HCT116 (cell line): Measurements from ENCODE around the gene PPP1R12C. TPM values are rescaled to one million over a fixed set of nuclear protein-coding genes. Genes with fewer than 3 reads are reported as not detected.

Source experiments
- ATAC-seq: fragments of 200-7000 bp; cut with Tn5 transposase; 2 replicates; pipeline ENCODE4 v1.9.1; 2020; ENCODE audit warnings: mild to moderate bottlenecking, moderate library complexity
- BruUV-seq: library from RNA; stranded (reverse); fragments of 400-500 nt; replicated peaks from 2 replicates; lab custom pipeline; 2021; lab: Mats Ljungman, UMichigan
- CTCF ChIA-PET: fragments of 300-600 bp; sonication (Branson Sonifier 250); formaldehyde crosslinking; loops from one replicate; lab custom pipeline; 2021; ENCODE audit warnings: antibody characterized with exemption; lab: Charles Lee
- POLR2A ChIA-PET: fragments of 300-600, 350-600 bp; sonication (Branson Sonifier 250); formaldehyde crosslinking; loops from one replicate; lab custom pipeline; 2021; ENCODE audit warnings: antibody characterized with exemption; lab: Charles Lee
- RAD21 ChIA-PET, 2 experiments: fragments of 300-600 bp; sonication (Branson Sonifier 250); formaldehyde crosslinking; loops; one replicate each; lab custom pipeline; 2023; ENCODE audit warnings: low total read pairs in 2 of 2; ENCODE audit not compliant: uncharacterized antibody in 2 of 2, unreplicated experiment in 2 of 2, low non-redundant PET in 1 of 2; lab: Charles Lee
- DNase-seq: peaks from one replicate; pipeline ENCODE4 v3.0.0-alpha.2; 2010; ENCODE audit warnings: low read depth, low spot score
- H2AFZ ChIP-seq: fragments of 200-600 bp; shearing (Covaris generic), sonication (generic); 2 replicates; pipeline ENCODE4 v1.6.1; 2017; ENCODE audit warnings: low read depth, mixed run types, mixed read lengths, antibody characterized with exemption, low read length; ENCODE audit not compliant: poor library complexity, severe bottlenecking
- H3K27ac ChIP-seq: 2 replicates; pipeline ENCODE4 v1.5.1; 2012; ENCODE audit warnings: low read depth, low read length
- H3K27me3 ChIP-seq: fragments of 200-600 bp; sonication (generic); 2 replicates; pipeline ENCODE4 v1.6.1; 2016; ENCODE audit warnings: mixed run types, low read length, mixed read lengths; ENCODE audit not compliant: insufficient read depth
- H3K36me3 ChIP-seq, 2 experiments: fragments of 200-500 bp in 1 of 2; fragments of 200-600 bp in 1 of 2; sonication (Bioruptor generic) in 1 of 2; sonication (generic) in 1 of 2; 2 replicates each; pipeline versions ENCODE4 v1.5.1 to v1.6.1; 2014 to 2016; ENCODE audit warnings: low read length in 2 of 2, inconsistent platforms in 1 of 2, mixed read lengths in 1 of 2, mixed run types in 1 of 2; ENCODE audit not compliant: insufficient read depth in 2 of 2, control insufficient read depth in 1 of 2
- H3K4me1 ChIP-seq, 2 experiments: fragments of 200-600 bp in 1 of 2; sonication (generic) in 1 of 2; 2 replicates each; pipeline versions ENCODE4 v1.5.1 to v1.6.1; 2012 to 2017; ENCODE audit warnings: low read length in 2 of 2, inconsistent platforms in 1 of 2, mild to moderate bottlenecking in 1 of 2, mixed read lengths in 1 of 2, mixed run types in 1 of 2, moderate library complexity in 1 of 2; ENCODE audit not compliant: insufficient read depth in 2 of 2, control insufficient read depth in 1 of 2
- H3K4me2 ChIP-seq: fragments of 200-600 bp; sonication (generic); 2 replicates; pipeline ENCODE4 v1.6.1; 2017; ENCODE audit warnings: mixed run types, low read length, mixed read lengths
- H3K4me3 ChIP-seq, 2 experiments: fragments of 200-600 bp in 1 of 2; sonication (generic) in 1 of 2; replicated peaks in 1 of 2; 2 replicates each; pipeline ENCODE4 v1.5.1; 2011 to 2016; ENCODE audit warnings: low read length in 2 of 2, control low read depth in 1 of 2, low read depth in 1 of 2, mild to moderate bottlenecking in 1 of 2, mixed read lengths in 1 of 2, mixed run types in 1 of 2
- H3K79me2 ChIP-seq: fragments of 200-600 bp; sonication (generic); 2 replicates; pipeline ENCODE4 v1.6.1; 2017; ENCODE audit warnings: mild to moderate bottlenecking, mixed run types, low read length, moderate library complexity, mixed read lengths; ENCODE audit not compliant: insufficient read depth
- H3K9ac ChIP-seq: fragments of 200-600 bp; sonication (generic); 2 replicates; pipeline ENCODE4 v1.6.1; 2016; ENCODE audit warnings: low read length, mixed read lengths
- H3K9me2 ChIP-seq: fragments of 200-600 bp; sonication (generic), shearing (Covaris generic); 2 replicates; pipeline ENCODE4 v1.6.1; 2017; ENCODE audit warnings: mixed run types, mild to moderate bottlenecking, moderate library complexity; ENCODE audit not compliant: insufficient read depth
- H3K9me3 ChIP-seq, 2 experiments: fragments of 200-500 bp in 1 of 2; fragments of 200-600 bp in 1 of 2; sonication (Bioruptor generic) in 1 of 2; sonication (generic) in 1 of 2; 2 replicates each; pipeline ENCODE4 v1.6.1; 2014 to 2017; ENCODE audit warnings: low read length in 2 of 2, mixed read lengths in 2 of 2, inconsistent platforms in 1 of 2, low read depth in 1 of 2, mild to moderate bottlenecking in 1 of 2, mixed run types in 1 of 2, moderate library complexity in 1 of 2; ENCODE audit not compliant: control insufficient read depth in 1 of 2, insufficient read depth in 1 of 2
- H4K20me1 ChIP-seq: fragments of 200-600 bp; sonication (generic), shearing (Covaris generic); 2 replicates; pipeline ENCODE4 v1.6.1; 2017; ENCODE audit warnings: mixed run types, mild to moderate bottlenecking, moderate library complexity; ENCODE audit not compliant: insufficient read depth
- CEBPB ChIP-seq: IDR thresholded peaks from 2 replicates; pipeline ENCODE4 v1.6.1; 2012; ENCODE audit warnings: low read depth
- CTCF ChIP-seq, 3 experiments: fragments of 200-600 bp in 1 of 3; sonication (generic) in 1 of 3; IDR thresholded peaks in 2 of 3; conservative IDR thresholded peaks in 1 of 3; 2 replicates each; pipeline ENCODE4 v1.5.1; 2012 to 2017; ENCODE audit warnings: low read depth in 2 of 3, low read length in 2 of 3, antibody characterized with exemption in 1 of 3, borderline replicate concordance in 1 of 3, control low read depth in 1 of 3, mild to moderate bottlenecking in 1 of 3, mixed read lengths in 1 of 3, mixed run types in 1 of 3, moderate library complexity in 1 of 3; ENCODE audit not compliant: insufficient read depth in 1 of 3
- POLR2A ChIP-seq: IDR thresholded peaks from 2 replicates; pipeline ENCODE4 v1.7.0; 2011; ENCODE audit warnings: borderline replicate concordance; ENCODE audit not compliant: insufficient read depth, insufficient read length; ENCODE audit errors: extremely low read depth
- POLR2AphosphoS5 ChIP-seq: IDR thresholded peaks from 2 replicates; pipeline ENCODE4 v1.6.1; 2011; ENCODE audit warnings: mild to moderate bottlenecking, low read depth, low read length, moderate library complexity
- RAD21 ChIP-seq: IDR thresholded peaks from 2 replicates; pipeline ENCODE4 v1.6.1; 2012; ENCODE audit warnings: low read depth, mild to moderate bottlenecking
- SIN3A ChIP-seq: IDR thresholded peaks from 2 replicates; pipeline ENCODE4 v1.6.1; 2012; ENCODE audit warnings: low read depth
- YY1 ChIP-seq: IDR thresholded peaks from 2 replicates; pipeline ENCODE4 v1.6.1; 2011; ENCODE audit warnings: low read length, low read depth, moderate library complexity, mild to moderate bottlenecking; ENCODE audit not compliant: insufficient replicate concordance; ENCODE audit errors: extremely low read depth
- intact Hi-C: fragments of 100-400 bp; cut with micrococcal nuclease; formaldehyde crosslinking; loops from 2 replicates; pipeline ENCODE4 v1.10.0; 2022
- total RNA-seq: library from RNA; stranded (reverse); gene quantifications from one replicate; pipeline ENCODE4 v1.2.1, GENCODE V29; 2021; ENCODE audit not compliant: unreplicated experiment
- TF ChIP-seq, protein P1 (sequence below): IDR thresholded peaks from 2 replicates; pipeline ENCODE4 v1.6.1; 2012; ENCODE audit warnings: low read depth

Gene PPP1R12C
- total RNA-seq, 1 experiment from 2014 or later = 83.2 TPM

GRCh38 chr19:55106591-55106990, 10.8 kb downstream of the PPP1R12C start:
- H4K20me1 ChIP-seq = peaks cover 3% of the 10 kb centered on the region; the same call in 1 of the 2 replicates
- no peak for TF ChIP-seq SIN3A
- TF ChIP-seq CTCF (IDR thresholded peaks at IDR 0.05 in 2 of 3, conservative IDR thresholded peaks at IDR 0.05 in 1 of 3; ENCODE audit: borderline replicate concordance in 1 of 3, insufficient read depth in 1 of 3, low read depth in 2 of 3, low read length in 2 of 3) = no peak
- TF ChIP-seq YY1 = no peak
- TF ChIP-seq RAD21 = no peak
- no peak for TF ChIP-seq POLR2AphosphoS5
- no peak for TF ChIP-seq CEBPB
- TF ChIP-seq, protein P1, sequence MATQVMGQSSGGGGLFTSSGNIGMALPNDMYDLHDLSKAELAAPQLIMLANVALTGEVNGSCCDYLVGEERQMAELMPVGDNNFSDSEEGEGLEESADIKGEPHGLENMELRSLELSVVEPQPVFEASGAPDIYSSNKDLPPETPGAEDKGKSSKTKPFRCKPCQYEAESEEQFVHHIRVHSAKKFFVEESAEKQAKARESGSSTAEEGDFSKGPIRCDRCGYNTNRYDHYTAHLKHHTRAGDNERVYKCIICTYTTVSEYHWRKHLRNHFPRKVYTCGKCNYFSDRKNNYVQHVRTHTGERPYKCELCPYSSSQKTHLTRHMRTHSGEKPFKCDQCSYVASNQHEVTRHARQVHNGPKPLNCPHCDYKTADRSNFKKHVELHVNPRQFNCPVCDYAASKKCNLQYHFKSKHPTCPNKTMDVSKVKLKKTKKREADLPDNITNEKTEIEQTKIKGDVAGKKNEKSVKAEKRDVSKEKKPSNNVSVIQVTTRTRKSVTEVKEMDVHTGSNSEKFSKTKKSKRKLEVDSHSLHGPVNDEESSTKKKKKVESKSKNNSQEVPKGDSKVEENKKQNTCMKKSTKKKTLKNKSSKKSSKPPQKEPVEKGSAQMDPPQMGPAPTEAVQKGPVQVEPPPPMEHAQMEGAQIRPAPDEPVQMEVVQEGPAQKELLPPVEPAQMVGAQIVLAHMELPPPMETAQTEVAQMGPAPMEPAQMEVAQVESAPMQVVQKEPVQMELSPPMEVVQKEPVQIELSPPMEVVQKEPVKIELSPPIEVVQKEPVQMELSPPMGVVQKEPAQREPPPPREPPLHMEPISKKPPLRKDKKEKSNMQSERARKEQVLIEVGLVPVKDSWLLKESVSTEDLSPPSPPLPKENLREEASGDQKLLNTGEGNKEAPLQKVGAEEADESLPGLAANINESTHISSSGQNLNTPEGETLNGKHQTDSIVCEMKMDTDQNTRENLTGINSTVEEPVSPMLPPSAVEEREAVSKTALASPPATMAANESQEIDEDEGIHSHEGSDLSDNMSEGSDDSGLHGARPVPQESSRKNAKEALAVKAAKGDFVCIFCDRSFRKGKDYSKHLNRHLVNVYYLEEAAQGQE = no peak
- TF ChIP-seq POLR2A = no peak
- no peaks in the 10 kb centered on the region for H3K9me2 ChIP-seq
- no peaks in the 10 kb centered on the region for H3K27me3 ChIP-seq
- ChIA-PET POLR2A (no interaction called here), RAD21 (no interaction called here), CTCF (no interaction called here)
- H3K9ac ChIP-seq = no peak overlapping the region
- H3K27ac ChIP-seq = no peak overlapping the region
- H3K4me1 ChIP-seq = no peaks in the 10 kb centered on the region
- no TSS peak for BruUV-seq
- intact Hi-C loops = no loop called here
- H3K9me3 ChIP-seq = no peaks in the 10 kb centered on the region
- ATAC-seq = no peak
- H2AFZ ChIP-seq = no peak overlapping the region
- DNase-seq = no peak
- no peak overlapping the region for H3K4me3 ChIP-seq
- peaks cover 8 to 14% of the 10 kb centered on the region in 2 experiments; a peak in 3 of 4 replicates for H3K36me3 ChIP-seq
- H3K4me2 ChIP-seq = no peak overlapping the region
- H3K79me2 ChIP-seq = peaks cover 8% of the 10 kb centered on the region; the same call in 1 of the 2 replicates
